ENCODE measurements around the gene AHCYL2. TPM values are rescaled to one million over a fixed set of nuclear protein-coding genes. Genes with fewer than 3 reads are reported as not detected.

The AHCYL2 gene
- total and polyA plus RNA-seq, 2 donors (not counting 1 experiment from before 2014, with no cell fraction given), result 8.8 to 26.2 TPM

DNA sequence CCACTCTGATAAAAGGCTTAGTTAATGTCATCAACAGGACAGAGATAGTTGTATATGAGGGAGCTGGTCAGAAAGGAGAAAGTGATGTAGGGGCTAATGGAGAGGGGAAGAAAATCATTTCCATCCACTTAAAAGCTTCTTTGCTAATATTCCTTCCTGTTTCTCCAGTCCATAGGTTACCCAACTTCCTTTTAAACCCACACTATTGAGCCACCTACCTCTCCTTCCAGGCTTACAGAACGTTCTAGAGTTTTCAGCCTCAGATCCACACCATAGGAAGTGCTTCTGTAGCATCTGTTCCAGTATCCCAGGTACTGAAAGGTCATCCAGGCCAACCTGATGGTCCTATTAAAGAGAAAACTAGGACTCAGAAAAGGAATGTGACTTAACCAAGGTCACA is 237.6 kb downstream of the AHCYL2 start:
- no peak for DNase-seq
- no peak for ATAC-seq (ENCODE audit: low read depth)
- Histone ChIP-seq H3K27me3 (replicated peaks in 1 of 4; ENCODE audit: control extremely low read depth in 1 of 4, control insufficient read depth in 3 of 4, insufficient read depth in 4 of 4, low read length in 3 of 4) (no peaks in the 10 kb centered on the region), H3K9me3 (ENCODE audit: control extremely low read depth in 1 of 3, control insufficient read depth in 2 of 3, insufficient read depth in 1 of 3, low read length in 2 of 3) (no peaks in the 10 kb centered on the region), H3K9ac (ENCODE audit: low read length) (no peak overlapping the region), H3K4me1 (ENCODE audit: control insufficient read depth in 2 of 2, insufficient read depth in 2 of 2, low read length in 2 of 2) (no peaks in the 10 kb centered on the region), H3K79me2 (ENCODE audit: control insufficient read depth, insufficient read depth, low read length) (no peaks in the 10 kb centered on the region), H3K27ac (ENCODE audit: low read length in 2 of 2) (no peak overlapping the region), H4K20me1 (ENCODE audit: control insufficient read depth, insufficient read depth, low read length, poor library complexity, severe bottlenecking) (no peaks in the 10 kb centered on the region), H2AFZ (ENCODE audit: insufficient read depth, low read depth, low read length, poor library complexity, severe bottlenecking) (no peak overlapping the region), H3K4me2 (replicated peaks; ENCODE audit: low read depth, low read length, poor library complexity, severe bottlenecking) (no peak overlapping the region), H3K36me3 (replicated peaks in 1 of 2; ENCODE audit: control extremely low read depth in 1 of 2, control insufficient read depth in 1 of 2, extremely low read depth in 1 of 2, insufficient read depth in 2 of 2, low read length in 1 of 2) (no peaks in the 10 kb centered on the region), H3K4me3 (ENCODE audit: control extremely low read depth in 1 of 5, extremely low read depth in 1 of 5, insufficient read depth in 1 of 5, low read depth in 2 of 5, low read length in 4 of 5) (no peak overlapping the region)
- no peak overlapping the region for H3K27ac Mint-ChIP-seq
- ChIA-PET CTCF (interaction anchor here (0.7 to 2.1 kb wide), 3 partner anchors 9 to 95 kb away, joined by 3 to 8 read pairs (median 6); partner anchors contain the start of gene STRIP2), POLR2A (no interaction called here)
- WGBS (ENCODE audit: insufficient coverage), result no CpG with 5 or more reads among the region's 1 CpG
- H3K27me3 Mint-ChIP-seq, result no peaks in the 10 kb centered on the region
- no peak overlapping the region for H3K4me3 Mint-ChIP-seq
- intact Hi-C loops (cut with micrococcal nuclease), result no loop called here
- H3K4me1 Mint-ChIP-seq, result peaks cover 1% of the 10 kb centered on the region
- H3K9me3 Mint-ChIP-seq (ENCODE audit: insufficient read depth), result no peaks in the 10 kb centered on the region
- TF ChIP-seq, protein P1, sequence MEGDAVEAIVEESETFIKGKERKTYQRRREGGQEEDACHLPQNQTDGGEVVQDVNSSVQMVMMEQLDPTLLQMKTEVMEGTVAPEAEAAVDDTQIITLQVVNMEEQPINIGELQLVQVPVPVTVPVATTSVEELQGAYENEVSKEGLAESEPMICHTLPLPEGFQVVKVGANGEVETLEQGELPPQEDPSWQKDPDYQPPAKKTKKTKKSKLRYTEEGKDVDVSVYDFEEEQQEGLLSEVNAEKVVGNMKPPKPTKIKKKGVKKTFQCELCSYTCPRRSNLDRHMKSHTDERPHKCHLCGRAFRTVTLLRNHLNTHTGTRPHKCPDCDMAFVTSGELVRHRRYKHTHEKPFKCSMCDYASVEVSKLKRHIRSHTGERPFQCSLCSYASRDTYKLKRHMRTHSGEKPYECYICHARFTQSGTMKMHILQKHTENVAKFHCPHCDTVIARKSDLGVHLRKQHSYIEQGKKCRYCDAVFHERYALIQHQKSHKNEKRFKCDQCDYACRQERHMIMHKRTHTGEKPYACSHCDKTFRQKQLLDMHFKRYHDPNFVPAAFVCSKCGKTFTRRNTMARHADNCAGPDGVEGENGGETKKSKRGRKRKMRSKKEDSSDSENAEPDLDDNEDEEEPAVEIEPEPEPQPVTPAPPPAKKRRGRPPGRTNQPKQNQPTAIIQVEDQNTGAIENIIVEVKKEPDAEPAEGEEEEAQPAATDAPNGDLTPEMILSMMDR (IDR thresholded peaks at IDR 0.05), result no peak
- no peak for TF ChIP-seq EZH2 (IDR thresholded peaks at IDR 0.05; ENCODE audit: borderline replicate concordance, insufficient read depth, low read depth, low read length, poor library complexity, severe bottlenecking)

DNA sequence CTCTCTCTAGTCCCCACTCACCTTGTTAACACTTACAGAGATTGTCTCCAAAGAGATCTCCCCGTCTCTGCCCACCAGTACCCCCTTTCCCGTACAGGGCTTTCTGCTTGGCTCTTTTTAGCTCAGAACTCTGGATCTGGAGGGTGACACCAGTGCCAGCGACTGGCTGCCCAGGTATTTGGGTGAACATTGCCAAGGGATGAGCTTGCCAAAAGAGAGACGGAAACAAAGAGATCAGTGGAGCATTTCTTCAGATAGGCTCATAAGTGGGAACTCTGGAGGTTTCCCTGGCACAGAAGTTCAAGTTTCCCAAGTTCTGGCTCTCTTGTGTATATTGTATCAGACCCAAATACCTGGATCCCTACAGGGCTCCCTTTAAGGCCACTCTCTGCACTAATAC is 239.4 kb downstream of the AHCYL2 start:
- no peak overlapping the region for H3K4me2 ChIP-seq (replicated peaks; ENCODE audit: low read depth, low read length, poor library complexity, severe bottlenecking)
- ChIA-PET CTCF (interaction anchor here (0.8 kb wide), 1 partner anchor 96 kb away, joined by 5 read pairs; no protein-coding TSS in a partner anchor), POLR2A (interaction anchor here (0.6 kb wide), 1 partner anchor 178 kb away, joined by 5 read pairs; no protein-coding TSS in a partner anchor)
- intact Hi-C loops (cut with micrococcal nuclease), result no loop called here
- no peak for ATAC-seq (ENCODE audit: low read depth)
- Mint-ChIP-seq H3K9me3 (ENCODE audit: insufficient read depth) (no peaks in the 10 kb centered on the region), H3K4me1 (peaks cover 1% of the 10 kb centered on the region), H3K27me3 (no peaks in the 10 kb centered on the region), H3K27ac (no peak overlapping the region), H3K4me3 (no peak overlapping the region)
- no peak overlapping the region for H3K27ac ChIP-seq (ENCODE audit: low read length in 2 of 2)
- no peaks in the 10 kb centered on the region for H3K4me1 ChIP-seq (ENCODE audit: control insufficient read depth in 2 of 2, insufficient read depth in 2 of 2, low read length in 2 of 2)
- H3K4me3 ChIP-seq (ENCODE audit: control extremely low read depth in 1 of 5, extremely low read depth in 1 of 5, insufficient read depth in 1 of 5, low read depth in 2 of 5, low read length in 4 of 5), result no peak overlapping the region
- 100% methylated on average over 3 of the region's 4 CpGs for WGBS (ENCODE audit: insufficient coverage)
- H3K79me2 ChIP-seq (ENCODE audit: control insufficient read depth, insufficient read depth, low read length), result no peaks in the 10 kb centered on the region
- no peak for DNase-seq
- TF ChIP-seq EZH2 (IDR thresholded peaks at IDR 0.05; ENCODE audit: borderline replicate concordance, insufficient read depth, low read depth, low read length, poor library complexity, severe bottlenecking), result no peak
- TF ChIP-seq, protein P1 (IDR thresholded peaks at IDR 0.05), result no peak
- H3K9ac ChIP-seq (ENCODE audit: low read length), result no peak overlapping the region
- no peaks in the 10 kb centered on the region for H3K9me3 ChIP-seq (ENCODE audit: control extremely low read depth in 1 of 3, control insufficient read depth in 2 of 3, insufficient read depth in 1 of 3, low read length in 2 of 3)
- no peaks in the 10 kb centered on the region for H3K27me3 ChIP-seq (replicated peaks in 1 of 4; ENCODE audit: control extremely low read depth in 1 of 4, control insufficient read depth in 3 of 4, insufficient read depth in 4 of 4, low read length in 3 of 4)
- H4K20me1 ChIP-seq (ENCODE audit: control insufficient read depth, insufficient read depth, low read length, poor library complexity, severe bottlenecking), result no peaks in the 10 kb centered on the region
- no peaks in the 10 kb centered on the region for H3K36me3 ChIP-seq (replicated peaks in 1 of 2; ENCODE audit: control extremely low read depth in 1 of 2, control insufficient read depth in 1 of 2, extremely low read depth in 1 of 2, insufficient read depth in 2 of 2, low read length in 1 of 2)
- H2AFZ ChIP-seq (ENCODE audit: insufficient read depth, low read depth, low read length, poor library complexity, severe bottlenecking), result no peak overlapping the region

Data from B cell (primary cell).